Left kidney (tissue), 2 donors: ENCODE data around the gene BORCS5. TPM values are rescaled to one million over a fixed set of nuclear protein-coding genes. Genes with fewer than 3 reads are reported as not detected.
"Not testable (repeated sequence)": the region's sequence is repeated elsewhere in the genome, so short reads cannot be mapped to it uniquely, and the experiment has no call there.

Experiments used
- DNase-seq: peaks from one replicate; pipeline ENCODE4 v3.0.0-alpha.2; 2013
- polyA plus RNA-seq: library from polyadenylated mRNA; unstranded; fragments of 120-200 nt; gene quantifications from one replicate; pipeline ENCODE4 v1.2.1, GENCODE V29; 2013; ENCODE audit not compliant: insufficient read length

Gene BORCS5
- polyA plus RNA-seq, 1 donor: 9.0 TPM

DNA sequence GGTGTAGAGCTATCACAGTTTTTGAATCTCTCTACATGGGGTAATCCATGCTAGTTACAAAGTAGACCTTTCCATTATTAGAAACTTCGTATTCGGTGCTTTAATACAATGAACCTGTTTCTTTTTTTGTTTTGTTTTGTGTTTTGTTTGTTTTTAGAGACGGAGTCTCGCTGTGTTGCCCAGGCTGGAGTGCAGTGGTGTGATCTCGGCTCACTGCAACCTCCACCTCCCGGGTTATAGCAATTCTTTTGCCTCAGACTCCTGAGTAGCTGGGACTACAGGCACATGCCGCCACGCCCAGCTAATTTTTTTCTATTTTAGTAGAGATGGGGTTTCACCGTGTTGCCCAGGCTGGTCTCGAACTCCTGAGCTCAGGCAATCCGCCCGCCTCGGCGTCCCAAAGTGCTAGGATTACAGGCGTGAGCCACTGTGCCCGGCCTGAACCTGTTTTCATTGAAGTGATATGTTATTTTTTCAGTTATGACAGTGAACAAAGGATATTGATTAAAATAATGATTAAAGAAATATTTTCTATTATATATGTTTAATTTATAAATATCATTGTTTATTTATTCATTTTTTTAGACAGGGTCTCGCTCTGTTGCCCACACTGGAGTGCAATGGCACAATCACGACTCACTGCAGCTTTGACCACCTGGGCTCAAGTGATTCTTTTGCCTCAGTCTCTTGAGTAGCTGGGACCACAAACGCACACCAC, 5.3 kb upstream of the BORCS5 start:
- not testable (repeated sequence) for DNase-seq

DNA sequence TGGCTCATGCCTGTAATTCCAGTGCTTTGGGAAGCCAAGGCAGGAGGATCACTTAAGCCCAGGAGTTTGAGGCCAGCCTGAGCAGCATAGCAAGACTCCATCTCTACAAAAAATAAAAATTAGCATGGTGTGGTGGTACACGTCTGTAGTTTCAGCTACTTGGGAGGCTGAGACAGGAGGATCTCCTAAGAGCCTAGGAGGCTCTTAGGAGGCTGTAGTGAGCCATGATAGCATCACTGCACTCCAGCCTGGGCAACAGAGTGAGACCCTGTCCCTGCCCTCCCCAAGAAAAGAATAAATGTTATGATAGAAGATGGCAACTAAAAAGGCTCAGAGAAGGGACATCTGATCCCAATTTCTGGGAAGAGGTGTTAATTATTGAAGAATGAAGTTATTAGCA, 3.6 kb upstream of the BORCS5 start:
- DNase-seq: no peak

DNA sequence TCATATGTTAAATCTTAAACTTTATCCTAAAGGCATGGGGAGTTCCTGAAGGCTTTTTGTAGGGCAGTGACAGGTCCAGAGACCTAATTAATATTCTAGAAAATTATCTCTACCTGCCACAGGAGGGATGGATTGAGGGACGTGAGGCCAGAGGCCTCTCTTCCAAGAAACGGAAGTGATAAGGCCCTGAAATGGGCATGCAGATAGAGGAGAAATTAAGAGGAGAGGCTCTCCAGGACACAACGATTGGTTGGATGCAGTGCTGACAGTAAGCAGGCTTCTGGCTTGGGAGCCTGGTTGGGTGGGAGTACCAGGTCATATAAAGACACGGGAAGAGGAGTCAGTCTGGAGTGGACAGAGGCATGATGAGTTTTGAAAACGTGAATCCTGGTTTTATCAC, 3.1 kb upstream of the BORCS5 start:
- DNase-seq: no peak

DNA sequence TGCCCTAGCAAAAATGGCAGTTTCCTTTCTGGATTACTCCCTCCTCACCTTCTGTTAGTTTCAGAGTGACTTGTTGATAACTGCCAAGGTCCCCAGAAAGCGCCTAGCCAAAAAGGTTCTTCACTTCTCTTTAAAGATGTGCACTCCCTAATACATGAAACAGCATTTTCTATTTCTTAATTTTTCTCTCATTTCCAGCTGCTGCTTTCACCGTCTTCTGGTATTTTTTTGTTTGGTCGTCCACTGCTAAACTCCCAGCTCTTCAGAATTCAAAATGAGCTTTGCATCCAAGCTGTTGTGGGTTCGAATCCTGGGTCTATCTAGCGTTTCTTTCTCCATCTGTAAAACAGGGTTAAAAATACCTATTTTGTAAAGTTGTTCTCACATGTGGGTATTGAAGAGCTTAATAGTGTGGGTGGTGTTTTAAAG, 397 bp upstream of the BORCS5 start:
- DNase-seq: no peak

DNA sequence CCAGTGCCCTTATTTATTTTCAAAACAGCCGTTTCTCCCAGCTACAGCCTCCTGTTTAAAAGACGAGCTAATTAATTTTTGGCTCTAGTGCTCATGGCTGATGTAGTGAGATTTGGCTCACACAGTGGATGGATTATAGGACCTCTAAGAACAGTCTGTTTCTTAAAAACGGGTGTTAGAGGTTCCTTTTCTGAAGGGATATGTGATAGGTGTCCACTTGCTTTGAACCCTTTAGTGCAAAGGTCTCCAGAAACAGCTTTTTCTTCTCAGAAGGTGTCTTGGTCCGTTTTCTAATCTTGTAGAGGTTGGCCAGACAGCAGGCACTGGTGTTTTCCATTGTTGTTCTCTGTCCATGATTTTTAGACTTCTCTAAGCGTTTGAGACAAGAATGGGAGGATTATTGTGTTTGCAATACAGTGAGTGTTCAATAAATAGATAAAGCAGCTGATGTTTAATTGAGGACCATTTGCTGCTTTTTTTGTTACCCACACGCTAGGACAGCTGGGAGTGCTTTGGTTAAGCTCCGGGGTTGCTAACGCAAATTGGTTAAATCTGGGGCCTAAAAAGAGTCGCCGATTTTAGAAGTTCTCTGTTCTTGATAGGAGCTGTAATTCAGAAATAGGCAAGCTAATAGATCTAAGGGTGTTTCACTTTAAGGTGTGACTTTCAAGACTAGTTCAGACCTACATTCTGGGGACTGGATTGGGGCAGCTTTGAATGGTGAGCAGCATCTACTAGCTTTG, 1.0 kb downstream of the BORCS5 start:
- DNase-seq: peak; percentile 46

DNA sequence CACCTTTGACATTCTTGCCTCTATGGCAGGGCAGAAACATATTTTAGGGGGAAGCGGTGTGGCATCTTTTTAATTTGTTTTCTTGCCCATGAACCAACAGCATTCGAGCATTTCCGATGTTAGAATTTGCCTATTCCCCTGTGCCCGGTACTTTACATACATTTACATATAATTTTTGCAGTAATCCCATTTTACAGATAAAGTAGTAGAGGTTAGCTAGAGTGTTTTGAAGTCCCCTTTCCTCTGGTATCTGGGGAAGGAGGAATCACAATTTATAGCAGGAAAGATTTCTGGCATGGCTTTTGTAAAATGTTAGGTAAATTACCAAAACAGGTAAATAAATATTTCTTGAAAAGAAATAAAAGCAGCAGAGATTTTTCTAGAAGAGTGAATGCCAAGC, 1.6 kb downstream of the BORCS5 start:
- no peak for DNase-seq

DNA sequence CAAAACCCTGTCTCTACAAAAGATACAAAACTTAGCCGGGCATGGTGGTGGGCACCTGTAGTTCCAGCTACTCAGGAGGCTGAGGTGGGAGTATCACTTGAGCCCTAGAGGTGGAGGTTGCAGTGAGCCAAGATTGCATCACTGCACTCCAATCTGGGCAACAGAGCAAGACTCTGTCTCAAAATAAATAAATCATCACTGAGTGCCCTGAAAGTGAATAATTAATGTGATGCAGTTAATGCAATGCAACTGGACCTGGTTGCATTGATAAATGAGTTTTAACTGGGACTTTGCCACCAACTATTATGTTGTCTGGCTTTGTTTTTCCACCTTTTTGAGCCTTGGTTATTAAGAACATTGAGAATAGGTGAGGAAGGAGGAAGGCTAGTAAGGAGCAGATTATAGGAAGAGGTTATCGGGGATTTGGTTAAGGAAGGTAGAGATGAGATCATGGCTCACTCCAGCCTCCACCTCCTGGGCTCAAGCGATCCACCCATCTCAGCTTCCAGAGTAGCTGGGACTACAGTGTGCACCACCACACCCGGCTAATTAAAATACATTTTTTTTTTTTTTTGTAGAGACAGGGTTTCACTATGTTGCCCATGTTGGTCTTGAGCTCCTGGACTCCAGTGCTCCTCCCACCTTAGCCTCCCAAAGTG, 8.0 kb downstream of the BORCS5 start:
- DNase-seq: no peak

DNA sequence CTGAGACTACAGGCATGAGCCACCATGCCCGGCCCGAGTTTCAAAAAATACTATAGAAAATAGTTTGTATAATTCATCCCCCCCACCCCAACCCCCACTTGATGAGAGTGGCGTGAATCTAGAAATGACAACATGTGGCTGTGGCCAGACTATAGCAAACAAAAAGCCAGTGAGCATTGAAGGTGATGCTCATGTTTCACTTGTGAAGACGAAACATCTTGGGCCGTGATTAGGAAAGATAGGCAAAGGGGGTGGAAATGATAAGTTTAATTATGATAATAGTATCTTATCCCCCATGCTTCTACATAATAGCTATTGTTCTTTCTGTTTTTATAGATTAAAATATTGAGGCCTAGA, 8.5 kb downstream of the BORCS5 start:
- no peak for DNase-seq

DNA sequence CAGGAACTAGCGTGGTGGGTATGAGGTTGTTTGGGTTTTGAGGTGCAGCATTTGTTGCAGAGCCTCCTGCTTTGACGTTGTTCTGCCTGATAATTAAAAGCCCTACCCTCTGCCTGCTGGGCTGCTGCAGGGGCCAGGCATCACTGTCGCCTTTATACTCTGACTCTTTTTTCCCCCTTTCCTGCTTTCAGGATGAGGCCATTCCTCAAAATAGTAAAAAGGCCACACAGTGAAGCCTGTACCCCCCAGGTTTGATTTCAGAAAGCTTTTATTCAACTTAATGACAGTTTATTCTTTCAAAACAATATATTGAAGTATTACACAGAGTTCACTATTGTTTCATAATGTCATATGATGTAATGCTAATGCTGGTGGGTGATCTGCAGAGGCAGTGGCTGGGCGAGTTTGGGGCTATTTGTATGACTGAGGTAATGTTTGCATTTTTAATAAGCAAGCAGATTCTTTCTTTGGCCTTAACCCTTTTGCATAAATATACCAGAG, 9.1 kb downstream of the BORCS5 start:
- DNase-seq: no peak

DNA sequence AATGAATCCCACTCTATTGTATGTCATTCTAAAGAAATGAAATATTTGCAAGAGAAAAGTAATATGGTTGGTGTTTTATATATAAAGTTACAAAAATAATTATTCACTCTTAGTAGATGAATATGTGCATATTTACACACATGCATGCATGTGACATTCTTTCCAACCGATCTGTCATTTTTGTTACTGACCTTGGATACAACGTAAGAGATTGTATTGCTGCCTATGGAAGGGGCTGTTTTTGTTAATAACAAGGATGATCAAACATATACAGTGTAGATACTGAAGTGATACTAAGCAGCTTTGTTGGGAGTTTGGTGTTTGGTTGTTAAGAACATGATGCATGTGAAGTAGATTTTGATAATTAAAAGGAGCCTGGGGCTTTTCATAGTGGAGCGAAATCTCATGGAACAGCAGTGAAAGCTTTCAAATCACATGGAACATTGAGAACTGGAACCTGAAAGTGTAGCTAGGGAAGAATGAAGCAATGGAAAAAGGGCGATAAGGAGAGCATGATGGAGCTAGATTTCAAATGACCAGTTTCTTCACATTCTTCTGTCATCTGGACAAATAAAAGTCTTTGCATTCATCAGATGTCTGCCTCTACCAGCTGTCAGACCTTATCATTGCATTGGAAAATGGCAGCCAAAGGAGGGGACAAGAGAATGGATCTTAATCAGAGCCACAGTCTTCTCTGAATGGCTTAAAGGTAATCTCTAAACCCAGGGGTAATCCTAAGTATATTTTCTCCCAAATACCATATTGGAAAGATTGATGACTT, 10.0 kb downstream of the BORCS5 start:
- no peak for DNase-seq

DNA sequence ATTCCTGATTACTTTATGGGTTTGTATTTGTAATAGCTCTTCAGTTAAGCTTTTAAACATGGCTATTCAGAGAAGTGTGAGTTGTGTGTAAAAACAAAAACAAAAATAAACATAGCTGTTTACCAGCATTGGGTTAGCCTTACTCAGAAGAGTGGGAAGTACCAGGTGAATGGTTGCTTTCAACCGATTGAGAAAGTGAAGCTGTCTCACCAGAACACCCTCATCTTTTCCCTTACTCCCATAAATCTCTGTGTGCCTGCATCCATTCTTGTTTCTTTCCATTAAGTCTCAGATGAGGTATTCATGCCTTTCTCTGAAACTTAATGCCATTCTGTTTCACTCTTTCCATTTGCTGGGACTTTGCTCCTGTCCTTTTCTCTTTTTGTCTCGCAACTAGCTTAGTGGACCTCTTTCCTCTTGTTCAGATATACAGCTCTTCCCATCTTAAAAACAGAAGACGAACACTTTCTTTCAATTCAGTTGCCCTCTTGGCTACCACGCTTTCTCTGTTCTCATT, 10.7 kb downstream of the BORCS5 start:
- no peak for DNase-seq

DNA sequence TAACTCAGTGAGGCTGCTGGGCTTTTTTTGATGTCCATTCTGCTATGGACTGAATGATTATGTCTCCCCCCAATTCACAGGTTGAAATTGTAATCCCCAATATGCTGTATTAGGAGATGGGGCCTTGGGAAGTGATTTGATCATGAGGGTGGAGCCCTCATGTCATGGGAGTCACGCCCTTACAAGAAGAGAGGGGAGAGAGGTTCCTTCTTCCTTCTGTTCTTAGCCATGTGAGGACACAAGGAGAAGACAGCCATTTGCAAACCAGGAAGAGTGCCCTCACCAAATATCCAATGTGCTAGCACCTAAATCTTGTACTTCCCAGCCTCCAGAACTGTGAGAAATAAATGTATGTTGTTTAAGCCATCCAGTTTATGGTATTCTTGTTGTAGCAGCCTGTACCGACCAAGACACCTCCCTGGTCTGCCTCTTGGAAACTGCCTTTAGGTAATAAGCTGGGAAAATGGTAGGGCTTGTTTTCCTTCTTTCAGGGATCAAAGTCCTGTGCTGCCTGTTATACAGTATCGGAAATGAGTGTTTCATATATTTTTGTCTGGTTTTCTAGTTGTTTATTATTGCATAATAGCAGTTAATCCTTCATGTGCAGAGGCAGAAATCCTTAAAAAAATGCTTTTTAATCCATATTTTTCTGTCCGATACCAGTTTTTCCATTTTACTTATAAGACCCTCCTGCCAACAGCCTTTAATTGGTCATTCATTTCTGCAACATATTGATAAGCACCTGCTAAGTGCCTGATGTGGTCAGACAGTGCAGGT, 16.3 kb downstream of the BORCS5 start:
- no peak for DNase-seq

DNA sequence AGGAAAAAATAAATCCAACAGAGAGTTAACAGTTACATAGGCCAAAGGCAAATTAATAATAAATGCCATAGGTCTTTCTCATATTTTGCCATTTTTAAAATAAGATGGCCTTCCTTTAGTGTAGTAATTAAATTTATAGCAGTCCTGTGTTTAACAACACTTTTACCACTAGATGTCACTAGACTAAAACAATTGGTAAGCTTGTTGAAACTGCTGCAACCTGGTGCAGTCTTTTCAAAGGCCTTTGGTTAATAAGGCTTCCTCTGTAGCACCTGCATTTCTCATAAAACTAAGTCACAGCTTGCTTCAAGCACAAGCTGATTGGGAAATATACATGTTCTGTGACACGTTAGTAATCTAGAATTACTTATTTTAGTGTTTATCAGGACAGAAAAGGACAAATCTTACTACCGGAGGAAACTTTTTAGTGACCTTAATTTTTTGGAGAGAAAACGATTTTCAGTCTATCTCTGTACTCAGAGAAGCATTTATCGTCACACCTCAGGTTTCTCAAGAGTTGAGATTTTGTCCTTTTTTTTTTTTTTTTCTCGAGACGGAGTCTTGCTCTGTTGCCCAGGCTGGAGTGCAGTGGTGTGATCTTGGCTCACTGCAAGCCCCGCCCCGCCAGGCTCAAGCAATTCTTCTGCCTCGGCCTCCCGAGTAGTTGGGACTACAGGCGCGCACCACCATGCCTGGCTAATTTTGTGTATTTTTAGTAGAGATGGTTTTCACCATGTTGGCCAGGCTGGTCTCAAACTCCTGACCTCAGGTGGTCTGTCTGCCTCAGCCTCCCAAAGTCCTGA, 20.0 kb downstream of the BORCS5 start:
- DNase-seq: peak; percentile 79

DNA sequence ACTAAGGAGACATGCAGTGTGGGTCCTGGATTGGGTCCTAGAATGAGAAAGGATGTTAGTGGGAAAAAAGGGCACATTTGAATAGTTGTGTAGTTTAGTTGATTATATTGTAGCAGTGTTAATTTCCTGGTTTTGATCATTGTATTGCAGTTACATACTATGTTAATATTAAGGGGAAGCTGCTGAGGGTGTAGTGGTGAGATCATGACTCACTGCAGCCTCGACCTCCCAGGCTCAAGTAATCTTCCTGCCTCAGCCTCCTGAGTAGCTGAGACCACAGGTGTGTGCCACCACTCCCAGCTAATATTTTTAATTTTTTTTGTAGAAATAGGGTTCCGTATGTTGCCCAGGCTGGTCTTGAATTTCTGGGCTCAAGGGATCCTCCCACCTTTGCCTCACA, 21.7 kb downstream of the BORCS5 start:
- no peak for DNase-seq

DNA sequence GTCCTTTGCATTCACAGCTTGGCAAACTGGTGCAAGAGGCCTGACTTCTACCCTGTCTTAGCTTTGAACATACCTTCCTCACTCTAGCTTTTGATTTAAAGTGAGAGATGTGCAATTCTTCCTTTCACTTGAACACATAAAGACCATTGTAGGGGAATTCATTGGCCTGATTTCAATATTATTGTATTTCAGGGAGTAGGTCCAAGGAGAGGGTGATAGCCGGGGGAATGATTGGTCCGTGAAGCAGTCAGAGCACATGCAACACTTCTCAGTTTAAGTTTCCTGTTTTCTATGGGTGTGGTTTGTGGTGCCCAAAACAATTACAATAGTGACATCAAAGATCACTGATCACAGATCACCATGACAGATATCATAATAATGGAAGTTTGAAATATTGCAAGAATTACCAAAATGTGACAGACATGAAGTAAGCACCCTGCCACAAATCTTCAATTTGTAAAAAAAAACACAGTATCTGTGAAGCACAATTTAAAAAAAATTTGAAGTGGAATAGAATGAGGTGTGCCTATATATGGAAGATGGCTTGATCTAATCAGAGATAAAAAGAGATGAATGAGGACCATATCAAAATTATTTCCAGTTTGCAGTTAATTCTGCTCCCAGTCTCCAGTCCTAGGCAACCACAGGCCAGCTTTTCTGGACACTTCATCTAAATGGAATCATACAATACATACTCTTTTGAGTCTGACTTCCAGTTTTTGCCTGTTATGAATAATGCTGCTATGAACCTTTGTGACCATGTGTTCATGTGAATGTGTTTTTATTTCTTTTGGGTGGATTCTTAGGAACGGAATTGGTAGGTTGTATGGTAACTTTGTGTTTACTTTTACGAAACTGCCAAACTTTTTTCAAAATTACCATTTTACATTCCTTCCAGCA, 23.2 kb downstream of the BORCS5 start:
- no peak for DNase-seq

DNA sequence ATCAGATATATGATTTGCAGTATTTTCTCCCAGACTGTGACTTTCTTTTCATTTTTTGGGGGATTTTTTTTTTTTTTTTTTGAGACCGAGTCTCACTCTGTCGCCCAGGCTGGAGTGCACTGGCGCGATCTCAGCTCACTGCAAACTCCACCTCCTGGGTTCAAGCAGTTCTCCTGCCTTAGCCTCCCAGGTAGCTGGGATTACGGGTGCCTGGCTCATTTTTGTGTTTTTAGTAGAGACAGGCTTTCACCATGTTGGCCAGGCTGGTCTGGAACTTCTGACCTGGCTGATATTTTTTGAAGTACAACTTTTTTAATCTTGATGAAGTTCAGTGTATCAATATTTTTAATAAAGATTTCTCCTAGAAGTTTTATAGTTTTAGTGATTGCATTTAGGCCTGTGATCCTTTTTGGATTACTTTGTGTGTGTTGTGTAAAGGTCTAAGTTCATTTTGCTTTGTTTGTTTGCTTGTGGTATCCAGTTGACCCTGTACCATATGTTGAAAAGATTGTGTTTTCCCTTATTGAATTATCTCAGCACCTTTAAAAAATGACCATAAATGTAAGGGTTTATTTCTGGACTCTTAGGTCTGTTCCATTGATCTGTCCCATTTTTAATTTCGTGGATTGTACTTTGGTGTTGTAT, 24.2 kb downstream of the BORCS5 start:
- DNase-seq: no peak

DNA sequence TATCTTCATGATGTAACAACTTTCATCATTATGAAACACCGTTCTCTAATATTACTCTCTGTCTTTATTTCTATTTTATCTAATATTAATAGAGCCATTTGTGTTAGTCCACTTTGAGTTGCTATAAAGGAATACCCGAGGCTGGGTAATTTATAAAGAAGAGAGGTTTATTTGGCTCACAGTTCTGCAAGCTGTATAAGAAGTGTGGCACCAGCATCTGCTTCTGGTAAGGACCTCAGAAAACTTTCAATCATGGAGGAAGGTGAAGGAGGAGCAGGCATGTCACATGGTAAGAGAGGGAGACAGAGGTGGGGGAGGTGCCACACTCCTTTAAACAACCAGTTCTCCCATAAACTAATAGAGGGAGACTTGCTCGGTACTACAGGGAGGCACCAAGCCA, 25.1 kb downstream of the BORCS5 start:
- DNase-seq: no peak

DNA sequence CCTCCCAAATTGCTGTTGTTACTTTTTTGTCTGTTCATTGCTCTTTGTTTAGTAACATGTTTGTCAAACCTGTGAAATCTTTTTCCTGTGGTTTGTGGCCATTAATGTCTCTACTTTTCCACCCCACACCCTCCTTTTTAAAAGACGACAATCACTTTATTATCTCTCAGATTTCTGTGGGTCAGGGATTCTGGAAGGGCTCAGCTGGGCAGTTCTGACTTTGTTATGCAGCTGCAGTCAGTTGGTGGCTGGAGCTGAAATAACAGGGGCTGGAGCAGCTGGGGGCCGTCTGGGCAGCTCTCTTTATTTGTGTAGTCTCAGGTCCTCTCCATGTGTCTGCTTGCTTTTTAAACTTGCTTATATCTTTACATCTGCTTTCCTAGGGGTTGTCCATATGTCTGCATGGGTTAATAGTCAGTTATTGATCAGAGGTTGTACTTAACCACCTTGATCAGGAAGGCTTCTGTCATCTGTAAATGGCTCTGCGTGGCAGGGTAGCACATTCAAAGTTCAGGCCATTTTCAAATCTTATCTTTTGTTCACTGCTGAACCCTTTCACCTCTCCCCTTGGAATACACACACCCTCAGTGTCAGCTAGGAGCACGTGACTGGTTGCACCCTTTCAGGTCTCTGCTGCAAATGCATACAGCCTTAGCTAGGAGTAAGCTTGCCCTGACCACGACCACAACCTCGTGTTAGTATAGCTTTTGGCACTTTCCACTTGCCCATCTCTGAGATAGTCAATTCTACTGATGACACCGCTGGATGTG, 27.9 kb downstream of the BORCS5 start:
- DNase-seq: no peak
